ENCODE data around the gene EEF1B2.
"Not testable (repeated sequence)": the region's sequence is repeated elsewhere in the genome, so short reads cannot be mapped to it uniquely, and the experiment has no call there.

EEF1B2 gene

DNA sequence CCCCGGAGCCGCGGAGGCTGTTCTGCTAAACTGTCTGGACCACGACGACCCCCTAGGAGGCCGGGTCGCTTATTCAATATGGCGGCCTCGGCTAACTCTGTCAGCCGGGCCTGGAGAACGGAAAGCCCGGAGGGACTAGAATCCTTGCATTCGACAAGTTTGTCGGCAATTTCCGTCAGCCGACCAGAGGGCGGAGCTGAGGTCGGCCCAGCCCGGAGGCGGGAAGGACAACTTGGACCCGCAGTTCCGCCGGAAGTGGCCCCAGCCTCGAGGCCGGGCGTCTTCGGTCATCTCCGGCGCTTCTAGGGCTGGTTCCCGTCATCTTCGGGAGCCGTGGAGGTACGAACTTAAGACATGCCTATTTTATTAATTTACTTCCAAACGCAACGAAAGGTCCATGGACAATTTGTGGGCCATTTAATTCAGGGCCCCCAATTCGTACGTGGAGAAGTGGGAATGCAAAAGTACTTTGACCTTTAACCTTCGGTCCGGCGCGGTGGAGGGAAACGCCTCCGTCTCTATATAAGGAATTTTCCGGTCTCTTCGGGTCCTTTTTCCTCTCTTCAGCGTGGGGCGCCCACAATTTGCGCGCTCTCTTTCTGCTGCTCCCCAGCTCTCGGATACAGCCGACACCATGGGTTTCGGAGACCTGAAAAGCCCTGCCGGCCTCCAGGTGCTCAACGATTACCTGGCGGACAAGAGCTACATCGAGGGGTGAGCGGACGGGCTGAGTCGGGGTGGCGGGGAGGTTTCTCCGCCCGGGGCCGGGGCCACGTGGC lies at the start of gene EEF1B2, which contains the start of gene NDUFS1:
EEF1B2 (plus strand) TSS at position 550 of the 779 bp plus-strand sequence; CDS start at position 635, 85 bp downstream.
NDUFS1 (minus strand) TSS at position 99 of the 779 bp plus-strand sequence. CDS start 5,766 bp downstream, outside the sequence.
- Histone ChIP-seq H3K36me3 (peaks cover 17 to 31% (median 22%) of the 10 kb centered on the region in 3 donors), H3K27ac (peak within 1 kb of the TSS; percentile 92 to 96), H3K27me3 (no peaks in the 10 kb centered on the region), H3K4me1 (peaks cover 0 to 50% (median 21%) of the 10 kb centered on the region in 4 donors), H3K9me3 (no peaks in the 10 kb centered on the region), H3K4me3 (peak within 1 kb of the TSS; percentile 94 to 96)
- TF ChIP-seq CTCF (IDR thresholded peaks at IDR 0.05), result no peak
- intact Hi-C loops (cut with DNase I; ENCODE audit: low total_unique reads), result loop anchor here (5.0 kb wide), 1 partner anchor 113 kb away; the partner anchor contains the start of gene ZDBF2
- DNase-seq, result peak; percentile 96 to 98

- Histone ChIP-seq H3K4me3 (no peak overlapping the region), H3K27ac (no peak overlapping the region), H3K4me1 (no peaks in the 10 kb centered on the region), H3K9me3 (no peaks in the 10 kb centered on the region), H3K27me3 (no peaks in the 10 kb centered on the region), H3K36me3 (peaks cover 17 to 42% (median 17%) of the 10 kb centered on the region in 3 donors)
- no peak for DNase-seq
- TF ChIP-seq CTCF (IDR thresholded peaks at IDR 0.05), result no peak
- intact Hi-C loops (cut with DNase I; ENCODE audit: low total_unique reads), result no loop called here
These were observed 47.6 kb upstream of the EEF1B2 start for GRCh38 chr2:206112108-206112507.

DNA sequence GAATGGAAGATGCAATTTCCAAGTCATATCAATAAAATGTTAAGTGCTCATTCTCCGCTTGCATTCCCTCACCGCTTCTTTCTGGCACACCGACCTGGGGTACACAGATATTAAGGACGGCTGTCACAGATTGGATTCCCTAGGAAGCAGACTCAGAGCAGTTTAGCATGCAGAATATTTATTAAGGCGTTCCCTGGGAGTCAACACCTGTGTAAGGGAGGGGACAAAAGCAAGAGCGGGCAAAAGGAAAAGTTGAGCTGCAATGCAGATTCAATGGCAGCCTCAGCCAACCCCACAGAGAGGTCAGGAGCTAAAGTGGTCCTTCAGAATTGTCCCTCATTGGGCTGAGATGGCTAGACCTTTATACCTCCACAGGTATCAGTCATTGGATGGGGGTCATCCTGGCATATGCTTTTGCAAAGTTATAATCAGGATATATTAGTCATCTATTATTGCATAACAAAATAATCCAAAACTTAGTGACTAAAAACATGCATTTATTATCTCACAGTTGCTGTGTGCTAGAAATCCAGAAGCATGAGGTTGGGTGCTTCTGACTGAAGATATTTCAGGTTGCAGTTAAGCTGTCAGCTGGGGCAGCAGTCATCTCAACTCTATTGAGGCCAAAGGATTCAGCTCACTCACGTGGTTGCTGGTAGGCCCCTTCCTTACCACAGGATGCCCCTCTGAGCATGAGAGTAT lies 46.7 kb upstream of the EEF1B2 start:
- Histone ChIP-seq H3K4me3 (no peak overlapping the region), H3K4me1 (no peaks in the 10 kb centered on the region), H3K27ac (no peak overlapping the region), H3K27me3 (no peaks in the 10 kb centered on the region), H3K9me3 (no peaks in the 10 kb centered on the region), H3K36me3 (peaks cover 17 to 46% (median 22%) of the 10 kb centered on the region in 3 donors)
- DNase-seq, result no peak
- TF ChIP-seq CTCF (IDR thresholded peaks at IDR 0.05), result no peak
- intact Hi-C loops (cut with DNase I; ENCODE audit: low total_unique reads), result no loop called here

DNA sequence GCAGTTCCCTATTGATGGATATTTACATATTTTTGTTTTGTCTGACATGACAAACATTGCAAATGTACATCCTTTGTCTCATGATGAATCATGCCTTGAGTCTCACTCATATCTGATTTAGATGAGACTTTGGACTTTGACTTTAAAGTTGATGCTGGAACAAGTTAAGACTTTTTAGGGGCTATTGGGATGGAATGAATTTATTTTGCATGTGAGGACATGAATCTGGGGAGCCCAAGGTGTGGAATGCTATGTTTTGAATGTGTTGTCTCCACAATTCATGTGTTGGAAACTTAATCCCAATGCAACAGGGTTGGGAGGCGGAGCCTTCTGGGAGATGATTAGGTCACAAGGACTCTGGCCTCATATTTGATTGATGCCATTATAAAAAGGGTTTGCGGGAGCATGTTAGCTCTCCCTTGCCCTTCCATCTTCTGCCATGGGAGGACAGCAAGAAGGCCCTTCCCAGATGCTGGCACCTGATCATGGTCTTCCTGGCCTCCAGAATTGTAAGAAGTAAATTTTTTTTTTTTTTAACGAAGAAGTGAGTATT lies 44.6 kb upstream of the EEF1B2 start:
- TF ChIP-seq CTCF (IDR thresholded peaks at IDR 0.05), result no peak
- Histone ChIP-seq H3K27ac (no peak overlapping the region), H3K4me1 (no peaks in the 10 kb centered on the region), H3K27me3 (no peaks in the 10 kb centered on the region), H3K9me3 (no peaks in the 10 kb centered on the region), H3K36me3 (peaks cover 26 to 63% (median 27%) of the 10 kb centered on the region in 3 donors), H3K4me3 (no peak overlapping the region)
- no peak for DNase-seq
- intact Hi-C loops (cut with DNase I; ENCODE audit: low total_unique reads), result no loop called here

DNA sequence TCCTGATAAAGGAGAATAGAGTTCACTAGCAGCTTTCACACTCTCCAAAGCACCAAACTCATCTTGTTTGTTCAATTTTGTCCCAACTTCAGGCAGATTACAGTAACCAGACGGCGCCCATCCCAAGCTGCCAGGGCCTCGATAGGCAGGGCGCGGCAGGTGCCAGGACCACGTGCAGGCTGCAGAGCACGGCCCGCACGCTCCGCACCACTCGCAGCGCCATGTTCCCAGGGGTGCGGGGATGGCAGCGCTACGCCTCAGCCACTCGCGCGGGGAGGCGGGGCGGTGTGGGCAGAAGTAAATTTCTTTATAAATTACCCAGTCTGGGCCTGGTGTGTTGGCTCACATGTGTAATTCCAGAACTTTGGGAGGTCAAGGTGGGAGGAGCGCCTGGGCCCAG lies 43.4 kb upstream of the EEF1B2 start:
- intact Hi-C loops (cut with DNase I; ENCODE audit: low total_unique reads), result no loop called here
- TF ChIP-seq CTCF (IDR thresholded peaks at IDR 0.05), result no peak
- no peaks in the 10 kb centered on the region for H3K4me1 ChIP-seq
- peaks cover 38 to 74% (median 39%) of the 10 kb centered on the region in 3 donors for H3K36me3 ChIP-seq
- no peak overlapping the region for H3K27ac ChIP-seq
- no peak for DNase-seq
- no peak overlapping the region for H3K4me3 ChIP-seq
- no peaks in the 10 kb centered on the region for H3K27me3 ChIP-seq
- H3K9me3 ChIP-seq, result no peaks in the 10 kb centered on the region

- H3K4me1 ChIP-seq; H3K9me3 ChIP-seq; H3K27me3 ChIP-seq; H3K27ac ChIP-seq; DNase-seq; H3K4me3 ChIP-seq; intact Hi-C loops (cut with DNase I; ENCODE audit: low total_unique reads): not testable (repeated sequence)
- H3K36me3 ChIP-seq, result peaks cover 81 to 90% (median 83%) of the 10 kb centered on the region in 3 donors
These were observed 37.1 kb upstream of the EEF1B2 start for GRCh38 chr2:206122569-206122968.
